HG03097 (cell line): ENCODE results near the gene CCDC178.
"Not testable (repeated sequence)": the region's sequence is repeated elsewhere in the genome, so short reads cannot be mapped to it uniquely, and the experiment has no call there.

Experiments used
- ATAC-seq: cut with Tn5 transposase; IDR thresholded peaks from one replicate; pipeline ENCODE4 v1.9.1; 2021; ENCODE audit not compliant: unreplicated experiment, low FRiP score

The CCDC178 gene, protein sequence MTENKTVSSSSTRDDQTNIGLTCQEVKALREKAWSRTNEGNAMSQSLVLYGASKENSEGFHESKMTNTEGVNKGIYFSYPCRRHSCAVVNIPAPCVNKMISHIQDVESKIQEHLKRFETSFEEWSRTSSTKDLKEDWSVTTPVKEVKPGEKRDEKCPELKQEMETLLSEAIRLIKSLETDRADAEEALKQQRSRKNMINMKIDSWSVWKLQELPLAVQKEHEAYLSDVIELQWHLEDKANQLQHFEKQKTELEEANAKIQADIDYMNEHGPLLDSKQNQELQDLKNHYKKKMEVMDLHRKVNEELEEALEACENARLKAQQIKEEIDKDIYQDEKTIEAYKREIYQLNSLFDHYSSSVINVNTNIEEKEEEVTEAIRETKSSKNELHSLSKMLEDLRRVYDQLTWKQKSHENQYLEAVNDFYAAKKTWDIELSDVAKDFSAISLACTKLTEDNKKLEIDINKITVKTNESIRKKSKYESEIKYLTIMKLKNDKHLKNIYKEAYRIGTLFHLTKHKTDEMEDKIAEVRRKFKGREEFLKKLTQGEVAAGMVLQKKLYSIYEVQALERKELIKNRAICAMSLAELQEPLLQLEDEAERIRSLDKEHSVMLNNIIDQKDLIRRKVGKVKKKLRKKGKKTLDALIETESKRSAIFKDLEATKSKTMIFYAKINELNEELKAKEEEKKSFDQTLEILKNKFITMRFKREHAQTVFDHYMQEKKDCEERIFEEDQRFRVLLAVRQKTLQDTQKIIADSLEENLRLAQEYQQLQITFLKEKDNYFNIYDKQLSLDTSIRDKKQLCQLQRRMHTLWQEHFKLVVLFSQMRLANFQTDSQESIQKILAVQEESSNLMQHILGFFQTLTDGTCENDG

DNA sequence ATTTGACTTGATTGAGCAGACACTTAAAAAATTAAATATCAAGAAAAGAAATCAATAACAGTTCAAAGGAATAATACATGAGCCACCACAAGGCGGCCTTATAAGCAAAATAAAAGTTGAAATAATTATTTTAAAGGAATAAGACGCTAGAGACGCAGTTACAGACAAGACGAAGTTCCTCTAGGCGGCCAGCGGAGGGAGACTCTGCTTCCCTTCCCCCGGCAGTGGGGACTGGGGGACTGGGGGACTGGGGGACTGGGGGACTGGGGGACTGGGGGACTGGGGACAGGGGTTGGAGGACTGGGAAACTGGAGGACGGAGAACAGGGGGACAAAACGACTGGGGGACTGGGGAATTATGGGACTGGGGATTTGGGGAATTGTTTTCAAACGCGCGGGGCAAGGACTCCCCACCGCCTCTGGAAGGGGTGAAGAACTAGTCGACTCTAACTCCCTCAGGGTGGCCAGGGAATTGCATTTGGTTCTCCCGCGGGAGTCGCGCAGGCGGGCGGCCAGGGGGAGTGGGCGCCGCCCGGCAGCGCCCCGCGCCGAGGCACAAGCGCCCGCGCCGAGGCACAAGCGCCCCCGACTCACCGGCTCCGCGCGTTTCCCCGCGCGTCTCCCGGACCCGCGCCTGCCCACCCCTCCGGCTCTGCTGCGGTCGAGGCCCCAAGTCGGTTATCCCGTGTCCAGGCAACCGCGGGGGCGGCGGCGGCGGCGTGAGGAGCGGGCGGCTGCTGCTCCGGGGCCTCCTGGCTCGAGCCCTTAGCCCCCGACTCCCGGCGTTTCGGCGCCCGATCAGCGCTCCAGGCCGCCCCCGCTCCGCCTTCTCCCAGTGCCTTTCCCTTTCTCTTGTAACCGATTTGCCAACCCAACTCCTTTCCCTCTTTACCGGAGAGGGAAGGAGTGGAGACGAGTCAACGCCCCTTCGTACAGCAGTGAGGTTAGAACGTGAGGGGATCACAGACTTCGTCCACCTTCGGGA, at the start of gene CCDC178:
TSS of gene CCDC178 (minus strand) at position 662 of the 984 bp plus-strand sequence. CDS start 28,633 bp downstream, outside the sequence.
- ATAC-seq: no peak

DNA sequence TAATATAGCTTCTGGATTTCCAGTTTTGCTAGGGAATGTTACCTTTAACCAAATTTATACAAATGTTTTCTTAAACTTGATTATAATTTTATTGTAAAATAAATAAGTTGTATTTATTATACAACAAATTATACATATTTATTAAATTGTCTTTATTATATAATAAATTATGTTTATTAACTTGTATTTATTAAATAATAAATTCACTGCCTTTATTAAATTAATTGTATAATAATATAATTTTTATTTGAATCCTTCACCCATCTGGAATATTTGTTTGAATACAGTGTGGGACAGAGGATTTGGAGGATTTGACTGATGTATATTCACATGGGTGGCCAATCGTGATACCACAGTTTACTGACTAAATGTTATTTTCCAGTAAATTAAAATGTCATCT, 43.4 kb upstream of the CCDC178 start:
- no peak for ATAC-seq

DNA sequence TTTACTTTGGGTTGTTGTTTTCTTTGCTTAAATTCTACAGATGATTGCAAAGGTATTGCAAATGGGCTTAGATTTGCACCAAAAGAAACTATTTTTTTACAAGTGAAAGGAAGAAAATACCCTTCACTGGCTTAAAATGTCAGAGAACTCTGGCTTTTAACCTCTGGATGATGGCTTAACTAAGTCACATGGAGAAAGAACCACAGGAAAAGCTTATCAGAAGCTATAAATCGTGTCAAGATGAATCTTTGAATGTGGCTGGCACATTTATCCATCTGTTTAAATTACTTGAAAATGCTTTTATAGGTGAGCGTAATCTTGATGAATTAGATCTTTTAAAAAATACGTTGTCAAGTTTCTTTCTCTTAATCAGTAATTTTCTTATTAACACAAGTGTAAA, 32.0 kb upstream of the CCDC178 start:
- ATAC-seq: no peak

DNA sequence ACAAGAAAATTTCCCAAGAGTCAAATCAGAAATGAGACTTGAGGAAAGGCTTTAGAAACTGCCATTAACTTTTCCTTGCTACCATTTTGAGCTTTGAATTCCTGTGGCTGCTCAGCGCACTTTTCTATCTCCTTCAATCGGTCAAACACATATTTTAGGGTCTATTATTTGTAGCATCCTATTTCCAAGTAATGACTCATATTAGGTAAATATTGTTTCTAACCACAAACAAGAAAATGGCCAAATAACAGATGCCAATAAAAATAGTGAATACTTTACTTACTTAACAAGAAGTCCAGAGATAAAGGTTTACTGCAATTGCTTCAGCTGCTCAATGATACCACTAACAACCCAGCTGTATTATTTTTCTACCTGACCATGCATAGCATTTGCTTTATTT, 29.7 kb upstream of the CCDC178 start:
- ATAC-seq: no peak

DNA sequence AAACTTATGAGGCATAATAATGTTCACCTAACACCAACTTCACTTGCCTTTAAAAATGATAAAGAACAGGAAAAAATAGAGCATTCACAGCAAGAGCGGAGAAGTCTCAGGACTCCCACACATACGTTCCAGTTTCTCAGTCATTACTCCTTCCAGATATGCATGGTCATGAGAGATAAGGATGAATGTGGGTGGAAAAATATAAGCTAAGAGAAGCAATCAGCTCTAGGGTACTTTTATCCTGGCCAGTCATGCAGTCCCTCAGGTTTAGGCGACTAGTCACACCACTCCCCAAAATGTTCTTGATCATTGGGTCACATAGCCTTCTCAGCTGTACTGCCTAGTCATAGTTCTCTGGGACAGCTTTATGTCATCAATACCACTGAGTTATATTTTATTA, 29.2 kb upstream of the CCDC178 start:
- no peak for ATAC-seq

DNA sequence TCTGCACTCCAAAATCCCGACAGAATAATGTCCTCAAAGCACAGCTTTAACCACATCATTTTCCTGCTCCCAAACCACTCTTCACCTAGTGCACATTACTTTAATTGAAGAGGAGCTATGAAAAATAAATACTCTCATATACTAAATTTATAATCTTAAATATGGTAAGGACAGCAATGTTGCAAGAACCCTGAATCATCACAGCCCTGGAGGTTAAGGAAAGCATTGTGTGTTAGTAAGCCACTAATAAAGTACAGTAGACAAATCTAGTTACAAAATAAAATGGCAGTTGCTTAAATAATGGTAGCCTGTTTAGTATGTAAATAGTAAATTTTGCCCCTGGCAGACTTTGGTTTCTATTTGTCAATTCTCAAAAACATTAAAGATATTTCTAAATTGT, 27.0 kb upstream of the CCDC178 start:
- ATAC-seq: no peak

DNA sequence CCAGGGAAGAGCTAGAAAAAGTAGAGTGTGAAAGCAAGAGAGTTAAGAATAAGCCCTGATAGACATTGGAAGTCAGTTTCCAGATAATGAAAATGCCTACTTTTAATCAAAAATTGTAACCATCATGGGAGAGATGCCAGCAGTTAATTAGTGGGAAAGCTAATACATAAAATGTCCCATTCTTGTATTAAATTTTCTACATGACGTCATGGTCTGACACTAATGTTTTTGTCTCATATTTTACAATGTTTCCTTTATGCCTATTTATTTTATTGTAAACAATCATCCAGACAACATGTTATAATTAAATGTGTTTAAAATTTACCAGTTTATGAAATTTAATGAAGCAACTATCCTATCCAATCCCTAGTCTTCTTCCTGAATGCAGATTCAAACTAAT, 26.3 kb upstream of the CCDC178 start:
- ATAC-seq: no peak

DNA sequence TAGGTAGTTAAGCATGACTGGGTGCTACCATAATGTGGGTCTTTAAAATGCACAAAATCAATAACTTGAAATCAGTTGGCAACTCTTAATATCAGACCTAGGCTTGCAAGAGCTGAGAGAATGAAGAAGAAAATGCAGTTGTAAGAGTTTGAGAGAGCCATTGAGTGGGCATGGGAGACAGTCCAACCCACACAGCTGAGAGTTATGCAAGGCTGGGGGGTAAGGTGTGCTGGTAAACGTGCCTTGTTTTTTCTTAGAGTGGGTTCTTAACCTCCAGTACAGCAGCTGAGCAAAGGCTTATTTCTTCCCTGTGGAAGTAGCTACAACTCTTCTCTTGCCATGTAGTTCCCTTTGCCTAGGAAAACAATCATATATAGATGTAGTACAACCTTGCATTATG, 20.2 kb upstream of the CCDC178 start:
- no peak for ATAC-seq

DNA sequence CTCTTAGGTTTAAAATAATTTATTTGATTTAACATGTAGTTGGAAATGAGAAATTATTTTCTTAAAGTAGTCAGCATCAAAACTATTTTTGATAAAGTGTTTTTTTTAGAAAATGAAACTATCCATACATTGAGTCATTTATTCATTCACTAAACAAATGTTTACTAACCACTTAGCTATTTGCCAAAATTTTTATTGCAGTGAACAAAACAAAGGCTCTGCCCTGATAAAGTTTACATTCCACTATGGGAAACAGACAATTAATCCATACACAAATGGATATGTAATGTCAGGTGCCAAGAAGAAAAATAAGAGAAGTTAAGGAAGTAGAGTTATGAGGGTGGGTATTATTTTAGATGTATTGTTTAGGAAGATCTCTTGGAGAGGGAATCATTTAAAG, 19.1 kb upstream of the CCDC178 start:
- no peak for ATAC-seq

DNA sequence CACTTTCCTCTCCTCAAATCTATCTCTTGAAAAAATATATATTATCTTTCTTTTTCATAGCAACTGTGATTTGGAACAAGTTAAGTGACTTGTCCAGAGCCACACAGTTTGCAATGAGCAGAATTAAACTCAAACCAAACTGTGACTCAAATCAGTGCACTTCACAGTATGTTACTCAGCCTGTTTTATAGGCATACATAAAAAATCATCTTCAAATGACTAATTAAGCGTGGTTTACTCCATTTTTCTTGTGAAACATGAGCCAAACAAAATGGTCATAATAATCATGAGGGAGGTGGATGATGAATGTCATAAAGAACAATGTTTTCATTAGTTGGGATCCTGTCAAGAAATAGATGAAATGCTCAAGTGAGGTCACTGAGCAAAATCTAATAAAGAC, 6.1 kb upstream of the CCDC178 start:
- no peak for ATAC-seq

DNA sequence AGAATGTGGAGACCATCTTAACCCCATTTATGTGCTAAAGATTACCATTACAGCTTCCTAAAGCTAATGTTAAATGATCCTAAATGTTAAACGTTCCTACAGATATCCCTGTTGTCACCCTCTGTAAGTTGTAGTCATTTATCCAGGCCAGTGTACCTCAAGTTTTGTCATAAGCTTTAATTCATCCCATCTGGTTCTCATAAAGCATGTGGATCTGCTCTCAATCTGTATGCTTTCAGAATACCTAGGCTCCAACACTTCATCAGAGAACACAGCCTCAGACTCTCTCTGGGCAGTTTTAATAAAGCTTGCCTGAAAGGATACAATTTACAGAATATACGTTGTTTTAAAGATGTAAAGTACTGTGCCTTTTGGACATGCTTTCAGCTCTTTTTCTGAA, 4.2 kb upstream of the CCDC178 start:
- ATAC-seq: no peak

DNA sequence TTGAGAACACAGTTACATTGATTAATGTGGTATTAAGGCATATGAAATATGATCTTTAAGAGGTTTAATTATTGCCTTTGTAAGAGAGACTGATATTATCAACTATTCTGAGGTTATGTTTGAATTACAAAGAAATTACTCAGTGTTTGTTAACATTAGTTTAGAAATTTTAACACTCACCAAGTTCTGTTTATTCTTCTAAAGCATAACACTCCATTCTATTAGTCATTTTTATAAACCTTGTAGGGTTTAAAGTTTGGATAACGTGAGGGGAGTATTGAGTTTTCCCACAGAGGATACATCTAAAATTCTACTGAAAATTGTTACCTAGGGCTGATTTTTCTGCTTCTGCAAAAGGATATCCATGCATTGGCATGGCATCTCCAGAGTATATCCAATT, 7.7 kb downstream of the CCDC178 start:
- ATAC-seq: no peak

DNA sequence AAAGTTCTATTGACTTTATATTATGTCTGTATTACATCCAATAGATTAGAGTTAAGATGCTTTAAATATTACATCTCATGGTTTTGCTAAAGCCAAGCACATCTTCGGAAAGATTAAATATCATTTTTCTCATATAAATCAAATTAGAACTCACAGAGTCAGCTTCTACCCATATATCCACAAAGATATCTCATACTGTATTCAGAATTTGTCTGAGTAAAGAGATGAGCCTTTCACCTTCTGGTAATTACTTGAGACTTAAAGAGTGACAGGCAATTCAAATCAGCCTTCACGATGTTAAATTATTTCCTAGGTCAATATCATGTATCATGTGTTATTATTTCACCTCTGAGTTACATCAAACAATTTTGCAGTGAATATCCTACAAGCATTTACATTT, 13.0 kb downstream of the CCDC178 start:
- no peak for ATAC-seq

DNA sequence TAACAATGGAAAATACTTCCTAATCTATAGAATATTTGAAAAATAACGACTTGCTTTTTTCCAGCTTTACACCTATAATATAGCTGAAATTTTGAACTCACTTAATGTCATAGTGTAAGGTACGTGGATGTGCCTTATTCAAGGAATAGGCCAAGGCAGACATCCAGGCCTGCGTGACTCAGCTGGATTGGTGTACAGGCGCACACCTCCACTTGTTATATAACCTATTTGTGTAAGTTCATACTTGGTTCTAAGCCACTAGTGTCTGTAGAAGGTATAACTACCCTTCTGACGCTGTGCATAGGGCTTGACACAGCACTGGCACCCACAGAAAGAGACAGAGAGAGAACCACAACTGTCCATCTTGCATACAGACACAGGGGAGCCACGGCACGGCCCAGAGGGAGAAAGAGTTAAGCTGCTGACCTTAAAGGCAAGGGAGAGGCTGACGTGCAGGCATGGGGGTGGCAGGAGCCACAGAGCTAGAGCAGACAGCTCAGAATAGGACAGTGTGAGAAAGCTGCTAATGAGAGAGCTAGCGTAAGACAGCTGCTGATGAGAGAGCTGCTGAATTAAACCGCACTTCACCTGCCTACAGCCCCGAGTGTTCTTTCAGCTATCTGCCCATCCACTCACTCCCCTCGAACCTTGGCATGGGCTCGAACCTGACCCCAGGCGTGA, 16.1 kb downstream of the CCDC178 start:
- no peak for ATAC-seq

DNA sequence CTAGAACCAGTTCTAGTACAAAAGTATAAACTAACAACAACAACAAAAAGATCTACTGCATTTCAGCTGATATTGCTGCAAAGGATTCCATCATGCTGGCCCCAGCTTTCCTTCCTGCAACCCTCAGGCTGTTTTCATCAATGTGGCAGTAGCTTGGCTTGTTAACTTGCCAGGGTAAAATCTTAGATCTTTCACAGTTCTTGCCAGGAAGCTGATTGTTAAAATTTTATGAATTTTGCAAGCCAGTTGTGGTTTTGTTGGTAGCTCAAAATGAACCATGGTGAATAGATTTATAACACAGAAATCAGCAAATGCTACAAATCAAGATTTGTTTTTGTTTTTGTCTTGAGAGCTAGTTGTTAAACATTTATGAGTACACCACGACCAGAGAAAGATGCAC, 19.3 kb downstream of the CCDC178 start:
- ATAC-seq: no peak

DNA sequence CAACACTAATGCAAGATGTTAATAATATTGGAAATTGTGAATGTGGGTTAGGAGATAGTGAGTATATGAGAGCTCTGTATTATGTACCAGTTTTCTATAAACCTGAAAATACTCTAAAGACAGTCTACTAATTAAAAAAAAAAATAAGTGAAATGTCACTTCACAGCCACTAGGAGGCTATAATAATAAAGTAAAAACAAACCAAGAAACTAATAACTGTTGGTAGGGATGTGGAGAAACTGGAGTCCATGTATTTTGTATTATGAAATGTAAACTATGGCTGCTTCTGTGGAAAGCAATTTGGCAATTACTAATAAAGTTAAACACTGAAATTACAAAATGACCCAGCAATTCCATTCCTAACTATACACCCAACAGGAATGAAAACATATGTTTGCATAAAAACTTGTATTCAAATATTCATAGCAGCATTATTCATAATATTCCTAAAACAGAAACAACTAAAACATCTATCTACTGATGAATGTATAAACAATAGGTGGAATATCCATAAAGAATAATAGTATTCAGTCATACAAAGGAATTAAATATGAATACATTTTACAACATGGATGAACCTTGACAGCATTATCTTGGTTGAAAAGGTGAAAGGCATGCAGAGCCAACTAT, 36.2 kb downstream of the CCDC178 start:
- ATAC-seq: no peak

DNA sequence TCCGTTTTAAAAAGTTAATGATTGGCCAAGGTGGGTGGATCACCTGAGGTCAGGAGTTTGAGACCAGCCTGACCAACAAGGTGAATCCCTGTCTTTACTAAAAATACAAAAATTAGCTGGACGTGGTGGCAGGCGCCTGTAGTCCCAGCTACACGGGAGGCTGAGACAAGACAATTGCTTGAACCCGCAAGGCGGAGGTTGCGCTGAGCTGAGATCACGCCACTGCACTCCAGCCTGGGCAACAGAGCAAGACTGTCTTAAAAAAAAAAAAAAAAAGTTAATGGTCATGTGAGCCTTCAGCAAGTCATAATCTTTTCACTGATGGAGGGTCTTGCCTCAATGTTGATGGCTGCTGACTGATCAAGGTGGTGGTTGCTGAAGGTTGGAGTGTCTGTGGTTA, 41.6 kb downstream of the CCDC178 start:
- not testable (repeated sequence) for ATAC-seq

DNA sequence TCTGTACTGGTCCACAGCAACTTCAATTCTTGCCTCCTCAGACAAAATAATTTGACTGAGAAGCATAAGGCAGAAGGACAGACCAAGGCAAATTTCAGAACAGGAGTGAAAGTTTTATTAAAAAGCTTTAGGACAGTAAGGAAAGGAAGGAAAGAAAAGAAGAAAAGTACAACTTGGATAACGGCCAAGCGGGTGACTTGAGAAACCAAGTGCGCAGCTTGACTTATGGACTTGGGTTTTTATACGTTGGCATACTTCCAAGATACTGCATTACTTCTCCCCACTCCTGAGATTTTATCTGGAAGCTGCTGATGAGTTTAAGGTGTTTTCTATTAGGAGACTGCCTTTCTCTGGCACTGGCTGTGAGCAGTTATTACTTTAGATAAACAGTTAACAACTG, 64.7 kb downstream of the CCDC178 start:
- ATAC-seq: no peak

DNA sequence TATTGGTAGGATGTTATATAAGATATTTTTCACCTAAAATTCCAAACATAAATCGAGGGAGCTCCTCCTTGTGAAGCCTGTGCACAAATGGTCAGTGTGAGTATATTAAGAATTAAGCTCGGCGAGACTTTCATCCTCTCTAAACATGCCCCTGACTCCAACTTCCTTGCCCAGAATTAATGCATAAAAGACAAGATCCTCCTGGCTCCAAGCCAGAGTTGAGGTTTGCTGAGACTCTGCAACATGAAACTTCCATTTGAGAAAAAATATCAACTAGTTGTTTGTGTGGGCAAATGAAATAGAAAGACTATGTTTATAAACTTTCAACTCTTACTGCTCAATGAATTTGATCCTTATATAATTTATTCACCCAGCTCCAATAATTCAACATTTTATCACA, 68.1 kb downstream of the CCDC178 start:
- ATAC-seq: no peak
